Measurements from ENCODE around the gene ALDH4A1.

DNA sequence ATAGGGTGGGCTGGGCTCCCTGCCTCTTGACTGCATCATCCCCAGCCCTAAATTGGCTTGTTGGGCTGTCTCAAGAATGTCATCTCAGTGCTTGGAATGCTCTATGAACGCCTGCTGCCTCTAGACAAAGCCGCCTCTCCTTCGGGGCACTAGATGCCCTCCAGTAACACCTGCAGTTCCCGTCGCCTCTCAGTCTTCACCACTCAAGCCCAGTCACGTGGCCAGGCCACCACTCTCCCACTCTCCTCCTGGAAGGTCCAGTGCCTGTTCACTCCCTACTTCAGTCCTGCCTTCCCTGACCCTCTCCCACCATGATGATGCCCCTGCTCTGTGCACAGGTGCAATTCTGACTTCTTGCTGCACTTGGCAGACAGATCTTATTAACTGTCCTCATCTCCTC, 49.9 kb downstream of the ALDH4A1 start:
- TF ChIP-seq POLR2AphosphoS5 (IDR thresholded peaks at IDR 0.05): no peak
- TF ChIP-seq, protein P1, sequence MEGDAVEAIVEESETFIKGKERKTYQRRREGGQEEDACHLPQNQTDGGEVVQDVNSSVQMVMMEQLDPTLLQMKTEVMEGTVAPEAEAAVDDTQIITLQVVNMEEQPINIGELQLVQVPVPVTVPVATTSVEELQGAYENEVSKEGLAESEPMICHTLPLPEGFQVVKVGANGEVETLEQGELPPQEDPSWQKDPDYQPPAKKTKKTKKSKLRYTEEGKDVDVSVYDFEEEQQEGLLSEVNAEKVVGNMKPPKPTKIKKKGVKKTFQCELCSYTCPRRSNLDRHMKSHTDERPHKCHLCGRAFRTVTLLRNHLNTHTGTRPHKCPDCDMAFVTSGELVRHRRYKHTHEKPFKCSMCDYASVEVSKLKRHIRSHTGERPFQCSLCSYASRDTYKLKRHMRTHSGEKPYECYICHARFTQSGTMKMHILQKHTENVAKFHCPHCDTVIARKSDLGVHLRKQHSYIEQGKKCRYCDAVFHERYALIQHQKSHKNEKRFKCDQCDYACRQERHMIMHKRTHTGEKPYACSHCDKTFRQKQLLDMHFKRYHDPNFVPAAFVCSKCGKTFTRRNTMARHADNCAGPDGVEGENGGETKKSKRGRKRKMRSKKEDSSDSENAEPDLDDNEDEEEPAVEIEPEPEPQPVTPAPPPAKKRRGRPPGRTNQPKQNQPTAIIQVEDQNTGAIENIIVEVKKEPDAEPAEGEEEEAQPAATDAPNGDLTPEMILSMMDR (IDR thresholded peaks at IDR 0.05): no peak
- TF ChIP-seq POLR2A (IDR thresholded peaks at IDR 0.05): no peak
- no peak for TF ChIP-seq EP300 (IDR thresholded peaks at IDR 0.05)
